ENCODE data around the gene ATP2A3.

DNA sequence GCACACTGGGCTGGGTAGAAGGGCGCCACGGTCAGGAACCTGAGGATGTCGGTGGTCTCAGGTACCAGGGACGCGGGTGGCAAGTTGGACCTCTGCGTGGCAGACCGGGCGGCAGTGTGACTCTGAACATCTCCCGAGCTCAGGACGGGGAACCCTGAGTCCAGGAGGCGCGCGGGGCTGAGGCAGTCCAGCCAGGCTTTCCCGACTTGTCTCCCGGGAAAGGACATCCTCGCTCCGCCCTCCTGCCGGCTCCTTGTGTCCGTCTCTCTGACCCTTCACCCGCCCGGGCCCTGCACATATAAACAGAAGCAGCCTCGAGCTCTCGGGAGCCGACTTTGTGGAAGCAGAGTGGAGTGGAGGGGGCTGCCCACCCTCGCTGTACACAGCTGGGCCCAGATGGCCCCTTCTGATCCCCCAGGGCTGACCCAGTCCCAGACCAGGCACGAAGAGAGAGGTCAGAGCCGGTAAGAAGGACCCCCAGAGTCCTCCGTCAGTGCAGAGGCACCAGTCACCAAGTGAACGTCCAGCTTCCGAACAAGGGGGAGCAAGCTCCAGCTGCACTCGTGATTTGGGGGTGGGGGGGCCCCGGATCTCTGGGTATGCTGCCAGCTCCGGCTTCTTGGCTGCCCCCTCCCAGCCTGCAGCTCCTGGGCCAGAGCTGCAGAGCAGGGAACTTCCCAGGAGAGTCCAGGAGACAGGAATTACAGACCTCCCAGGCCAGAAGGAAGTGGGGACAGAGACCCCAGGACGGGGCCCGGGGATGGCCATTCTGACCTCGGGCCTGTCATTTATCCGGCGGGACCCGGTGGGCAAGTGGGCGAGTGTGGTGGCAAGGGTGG is 39.5 kb downstream of the ATP2A3 start:
- TF ChIP-seq GATA3 (IDR thresholded peaks at IDR 0.05; ENCODE audit: low read depth, low read length) (no peak), GATA2 (IDR thresholded peaks at IDR 0.05; ENCODE audit: low read depth, low read length) (no peak)
